Muscle of arm (tissue), 12 donors: ENCODE data around the gene TREML1. TPM values are rescaled to one million over a fixed set of nuclear protein-coding genes. Genes with fewer than 3 reads are reported as not detected.
"Not testable (repeated sequence)": the region's sequence is repeated elsewhere in the genome, so short reads cannot be mapped to it uniquely, and the experiment has no call there.

Experiments
- DNase-seq: peaks from one replicate; pipeline ENCODE4 v3.0.0-alpha.2; 2013
- polyA plus RNA-seq, 12 donors: library from polyadenylated mRNA; unstranded; fragments of 120-200 nt; gene quantifications; one replicate each; pipeline ENCODE4 v1.2.1, GENCODE V29; 2013; ENCODE audit not compliant: insufficient read length in 12 of 12

The TREML1 gene
- polyA plus RNA-seq, 12 donors = 0.20 to 1.0 (median 0.37) TPM; not detected in 8

- DNase-seq = no peak
These were observed 3.5 kb downstream of the TREML1 start for GRCh38 chr6:41150671-41151070.

DNA sequence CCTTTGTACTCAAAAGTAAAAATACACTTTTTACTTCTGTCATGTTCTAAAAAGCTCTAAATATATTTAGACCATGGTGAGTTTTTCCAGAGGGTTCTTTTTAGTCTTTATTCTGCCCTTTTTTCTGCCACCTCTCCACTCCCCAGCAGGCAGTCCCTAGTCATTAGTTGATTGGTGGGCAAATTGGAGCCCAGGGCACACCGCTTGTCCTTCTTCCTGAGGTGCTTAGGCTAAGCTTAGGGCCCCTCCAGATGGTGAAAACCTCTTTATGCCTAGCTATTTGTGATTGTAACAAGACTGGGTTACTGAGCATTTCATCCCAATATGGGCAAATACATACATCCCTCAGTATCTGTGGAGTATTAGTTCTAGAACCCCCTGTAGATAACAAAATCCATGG, 6.2 kb downstream of the TREML1 start:
- DNase-seq = no peak

DNA sequence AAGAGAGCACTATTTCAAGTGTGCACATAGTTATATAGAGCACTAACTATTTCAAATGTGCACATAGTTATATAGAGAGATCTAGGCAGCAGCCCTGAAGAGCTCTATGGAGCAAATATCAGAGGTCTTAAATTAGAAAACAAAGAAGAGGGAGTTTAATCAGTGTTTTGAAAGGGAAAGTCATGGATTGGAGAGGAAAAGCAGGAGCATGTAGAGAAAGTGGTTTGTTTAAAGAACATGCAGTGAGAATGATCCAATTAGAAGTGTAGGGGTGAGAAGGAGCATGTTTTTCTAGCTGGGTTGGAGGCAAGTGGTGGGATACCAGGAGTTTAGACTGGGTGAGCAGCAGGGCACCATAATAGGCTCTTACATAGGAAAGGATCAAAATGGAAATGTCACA, 17.2 kb downstream of the TREML1 start:
- DNase-seq = no peak

- DNase-seq = no peak
These were observed 18.9 kb downstream of the TREML1 start for GRCh38 chr6:41135062-41135832.

GRCh38 chr6:41132254-41132653, 21.9 kb downstream of the TREML1 start:
- DNase-seq = no peak

GRCh38 chr6:41125282-41125681, 28.9 kb downstream of the TREML1 start:
- no peak for DNase-seq

DNA sequence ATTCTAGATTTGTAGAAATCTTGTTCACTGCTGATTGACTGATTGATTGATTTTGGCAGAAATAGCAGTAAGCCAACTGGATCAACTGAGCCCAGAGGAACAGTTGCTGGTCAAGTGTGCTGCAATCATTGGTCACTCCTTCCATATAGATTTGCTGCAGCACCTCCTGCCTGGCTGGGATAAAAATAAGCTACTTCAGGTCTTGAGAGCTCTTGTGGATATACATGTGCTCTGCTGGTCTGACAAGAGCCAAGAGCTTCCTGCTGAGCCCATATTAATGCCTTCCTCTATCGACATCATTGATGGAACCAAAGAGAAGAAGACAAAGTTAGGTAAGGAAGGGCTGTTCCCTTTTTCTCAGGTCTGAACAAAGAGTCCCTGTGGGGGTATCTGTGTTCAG, 31.2 kb downstream of the TREML1 start:
- no peak for DNase-seq

DNA sequence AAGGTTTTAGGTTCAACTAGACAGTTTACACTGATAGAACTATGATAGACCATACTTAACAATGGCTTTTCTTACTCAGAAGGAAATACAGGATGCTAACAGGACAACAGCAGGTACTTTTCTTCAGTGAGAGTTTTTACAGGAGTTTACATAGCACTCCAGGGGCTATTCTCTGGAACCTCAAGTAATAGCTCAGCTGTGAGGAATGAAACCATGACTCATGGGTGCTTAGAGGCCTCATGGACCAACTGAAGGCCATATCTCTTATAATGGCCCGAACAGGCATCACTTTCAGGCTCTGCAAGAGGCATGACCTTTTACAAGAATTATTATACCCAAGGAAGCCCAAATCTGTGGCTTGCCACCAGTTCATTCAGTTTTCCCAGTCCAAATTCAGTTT, 31.8 kb downstream of the TREML1 start:
- DNase-seq = no peak

DNA sequence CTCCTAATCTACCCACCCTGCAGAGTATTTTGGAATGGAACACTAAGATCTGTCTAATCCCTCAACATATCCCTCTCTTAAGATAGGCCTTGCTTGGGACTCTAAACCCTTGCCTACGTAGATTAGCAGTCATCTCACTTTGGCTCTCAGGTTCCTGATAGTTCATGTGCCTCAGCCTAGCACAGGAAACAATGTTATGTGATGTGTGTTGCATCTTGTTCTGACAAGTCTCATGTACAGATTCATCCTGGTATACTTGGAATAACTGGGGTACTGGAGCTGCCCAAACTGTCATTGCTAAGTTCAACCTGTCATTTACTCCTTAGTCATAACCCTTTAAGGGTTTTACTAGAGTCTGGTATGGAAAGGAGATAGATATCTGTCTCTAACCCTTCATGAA, 34.1 kb downstream of the TREML1 start:
- DNase-seq = no peak

DNA sequence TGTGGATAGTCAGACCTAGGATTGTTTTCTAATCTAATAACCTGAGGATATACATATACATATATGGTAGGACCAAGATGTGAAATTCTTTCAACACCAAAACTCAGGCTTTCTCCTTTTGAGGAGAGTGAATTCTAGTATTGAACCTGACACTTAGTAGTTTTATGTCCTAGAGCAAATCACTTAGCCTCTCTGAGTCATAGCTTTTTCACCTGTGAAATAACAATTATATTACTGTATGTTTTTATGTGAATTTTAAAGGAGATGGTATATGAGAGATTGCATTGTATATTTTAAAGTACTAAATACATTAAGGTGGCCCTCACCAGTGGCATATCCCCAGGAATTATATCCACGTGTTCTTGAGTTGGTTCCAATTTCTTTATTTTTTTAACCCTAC, 34.6 kb downstream of the TREML1 start:
- no peak for DNase-seq

GRCh38 chr6:41115027-41115426, 39.1 kb downstream of the TREML1 start:
- DNase-seq = not testable (repeated sequence)

DNA sequence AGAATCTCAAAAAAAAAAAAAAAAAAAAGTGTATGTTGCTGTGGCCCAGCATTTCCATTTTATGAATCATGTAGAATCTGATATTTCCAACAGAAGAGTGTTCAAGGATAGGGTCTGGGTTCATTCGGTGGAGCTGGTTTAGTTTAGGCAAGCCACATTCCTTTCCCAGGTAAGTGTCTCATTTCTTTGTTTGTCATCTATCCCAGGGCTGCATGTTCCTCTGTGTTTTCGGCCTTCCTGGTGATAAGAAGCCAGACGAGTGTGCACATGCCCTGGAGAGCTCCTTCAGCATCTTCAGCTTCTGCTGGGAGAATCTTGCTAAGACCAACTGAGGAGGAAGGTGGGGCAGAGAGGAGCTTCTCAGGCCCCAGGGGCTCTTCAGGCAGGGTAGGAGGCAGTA, 43.1 kb downstream of the TREML1 start:
- no peak for DNase-seq

GRCh38 chr6:41103847-41104246, 50.3 kb downstream of the TREML1 start:
- no peak for DNase-seq

DNA sequence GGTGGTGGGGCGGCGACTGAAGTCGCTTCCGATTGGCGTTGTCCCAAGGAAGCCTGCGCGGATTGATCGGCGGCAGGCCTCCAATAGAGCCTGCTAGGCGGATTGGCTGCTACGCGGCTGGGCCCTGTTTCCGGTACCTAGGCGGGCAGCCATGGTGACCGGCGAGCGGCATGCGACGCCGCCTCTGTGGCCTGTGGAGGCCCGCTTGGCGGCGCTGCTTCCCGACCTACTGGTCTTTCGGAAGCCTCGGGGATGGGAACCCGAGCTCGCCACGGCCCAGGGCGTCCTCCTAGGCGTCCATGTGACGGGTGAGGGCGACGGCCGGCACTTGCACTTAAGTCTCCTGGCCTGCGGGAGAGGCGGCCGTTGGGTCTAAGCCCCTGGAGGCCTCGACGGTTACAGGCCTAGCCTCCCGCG, 53.3 kb downstream of the TREML1 start:
- DNase-seq = no peak

Other genes with a start within 250 kb of the TREML1 start
- 10 to 100 TPM in 1 of 12 donors, 1 to 10 TPM in 10, not detected in 1; 1.8 to 15.4 (median 3.2) TPM for gene UNC5CL, start 115.1 kb downstream of the TREML1 start, polyA plus RNA-seq
- 1 to 10 TPM in 5 of 12 donors, under 1 TPM in 4, not detected in 3; 0.25 to 2.1 (median 1.0) TPM for gene TSPO2, start 111.9 kb downstream of the TREML1 start, polyA plus RNA-seq
- 100 to 1,000 TPM in 11 of 12 donors, not detected in 1; 143 to 903 (median 431) TPM for gene APOBEC2, start 101.1 kb downstream of the TREML1 start, polyA plus RNA-seq
- 10 to 100 TPM in 11 of 12 donors, not detected in 1; 10.7 to 33.4 (median 19.2) TPM for gene OARD1, start 82.0 kb downstream of the TREML1 start, polyA plus RNA-seq
- gene NFYA, start 81.4 kb downstream of the TREML1 start, polyA plus RNA-seq = 10 to 100 TPM in 11 of 12 donors, not detected in 1; 20.6 to 39.4 (median 29.9) TPM
- under 1 TPM in 8 of 12 donors, not detected in 4; 0.26 to 0.60 (median 0.41) TPM for gene TREM2, start 8.8 kb upstream of the TREML1 start, polyA plus RNA-seq
- gene TREML2, start 46.8 kb upstream of the TREML1 start, polyA plus RNA-seq = under 1 TPM in 9 of 12 donors, not detected in 3; 0.08 to 0.58 (median 0.14) TPM
- not detected for gene TREML4, start 74.0 kb upstream of the TREML1 start, polyA plus RNA-seq
- gene TREM1, start 132.3 kb upstream of the TREML1 start, polyA plus RNA-seq = 1 to 10 TPM in 1 of 12 donors, under 1 TPM in 5, not detected in 6; 0.19 to 2.2 (median 0.52) TPM
- not detected for gene NCR2, start 181.3 kb upstream of the TREML1 start, polyA plus RNA-seq